Body of pancreas (tissue), 4 donors: Measurements from ENCODE around the gene UGGT1. TPM values are rescaled to one million over a fixed set of nuclear protein-coding genes. Genes with fewer than 3 reads are reported as not detected.

ENCODE experiments used
- ATAC-seq: fragments of 150-250 bp; one replicate; pipeline ENCODE4 v1.9.1; 2016
- DNase-seq, 4 donors: peaks; one replicate each; pipeline ENCODE4 v3.0.0-alpha.2; 2019
- H3K27ac ChIP-seq, 4 donors: fragments of 200-600 bp; sonication (generic); 1 replicate in 3 of 4; 2 replicates in 1 of 4; pipeline versions ENCODE4 v1.5.1 to v1.6.1; 2016 to 2019; ENCODE audit warnings: mild to moderate bottlenecking in 1 of 4, mixed read lengths in 1 of 4, moderate library complexity in 1 of 4
- H3K27me3 ChIP-seq, 2 donors: fragments of 200-600 bp; sonication (generic); one replicate each; pipeline ENCODE4 v1.6.0; 2016; ENCODE audit warnings: mild to moderate bottlenecking in 1 of 2
- H3K36me3 ChIP-seq, 2 donors: fragments of 200-600 bp; sonication (generic); replicated peaks in 1 of 2; 2 replicates each; pipeline ENCODE4 v1.5.1; 2016; ENCODE audit warnings: low read depth in 2 of 2; ENCODE audit not compliant: insufficient read depth in 1 of 2
- H3K4me1 ChIP-seq: fragments of 200-600 bp; sonication (generic); one replicate; pipeline ENCODE4 v1.6.0; 2016
- H3K4me3 ChIP-seq, 2 donors: fragments of 200-600 bp; sonication (generic); 1 replicate in 1 of 2; 2 replicates in 1 of 2; pipeline ENCODE4 v1.5.1; 2016 to 2019
- H3K9me3 ChIP-seq, 3 donors: fragments of 200-600 bp; sonication (generic); 1 replicate in 2 of 3; 2 replicates in 1 of 3; pipeline ENCODE4 v1.5.1; 2016
- CTCF ChIP-seq, 7 experiments: fragments of 450-650 bp in 4 of 7; fragments of 200-600 bp in 3 of 7; sonication (generic) in 3 of 7; IDR thresholded peaks; one replicate each; pipeline ENCODE4 v1.5.1; 2016 to 2019; ENCODE audit warnings: antibody characterized with exemption in 7 of 7
- POLR2A ChIP-seq, 3 donors: fragments of 450-650 bp; IDR thresholded peaks; one replicate each; pipeline ENCODE4 v1.6.1; 2016; ENCODE audit warnings: antibody characterized with exemption in 3 of 3, mild to moderate bottlenecking in 2 of 3
- WGBS, 2 donors: methylation state at CpG; one replicate each; pipeline ENCODE4 v1.1.5; 2017; 5-methylcytosine and 5-hydroxymethylcytosine counted together
- intact Hi-C: fragments of 100-400 bp; cut with DNase I; formaldehyde crosslinking; loops from one replicate; pipeline ENCODE4 v1.15.1; 2023
- total RNA-seq, 2 donors: library from RNA; depleted of rRNA; stranded (reverse); fragments of >200 nt; gene quantifications; one replicate each; pipeline ENCODE4 v1.1.0, GENCODE V29; 2016

UGGT1 gene
- total RNA-seq, 2 donors from 2014 or later: 38.2 to 42.0 TPM

- Histone ChIP-seq H3K4me1 (peaks cover 10% of the 10 kb centered on the region), H3K27me3 (no peaks in the 10 kb centered on the region), H3K9me3 (no peaks in the 10 kb centered on the region), H3K27ac (no peak overlapping the region), H3K4me3 (no peak overlapping the region), H3K36me3 (no peaks in the 10 kb centered on the region)
- intact Hi-C loops: no loop called here
- WGBS, 2 donors: 94 to 95% methylated on average over 14 of the region's 14 CpGs
- DNase-seq (no peak), ATAC-seq (no peak)
- TF ChIP-seq POLR2A (IDR thresholded peaks at IDR 0.05): no peak
- no peak for TF ChIP-seq CTCF (IDR thresholded peaks at IDR 0.05)
These were observed 123.3 kb downstream of the UGGT1 start for GRCh38 chr2:128214251-128214650.

GRCh38 chr2:128214866-128215460, 124.0 kb downstream of the UGGT1 start:
- Histone ChIP-seq H3K36me3 (no peaks in the 10 kb centered on the region), H3K27ac (peak overlapping the region in 3 of 4 donors; percentile 13 to 49 (median 18)), H3K4me1 (peaks cover 10% of the 10 kb centered on the region), H3K4me3 (no peak overlapping the region), H3K27me3 (no peaks in the 10 kb centered on the region), H3K9me3 (no peaks in the 10 kb centered on the region)
- intact Hi-C loops: no loop called here
- WGBS, 2 donors: 33 to 43% methylated on average over 14 of the region's 14 CpGs
- TF ChIP-seq CTCF (IDR thresholded peaks at IDR 0.05) (no peak), POLR2A (IDR thresholded peaks at IDR 0.05) (peak in 2 of 3 donors; percentile 29 to 33)
- peak; percentile 84 for ATAC-seq
- DNase-seq: peak; percentile 51 to 71 (median 66)

- 85 to 93% methylated on average over 10 of the region's 10 CpGs for WGBS, 2 donors
- Histone ChIP-seq H3K27me3 (no peaks in the 10 kb centered on the region), H3K27ac (no peak overlapping the region), H3K4me3 (no peak overlapping the region), H3K36me3 (no peaks in the 10 kb centered on the region), H3K9me3 (no peaks in the 10 kb centered on the region), H3K4me1 (peaks cover 10% of the 10 kb centered on the region)
- DNase-seq (no peak), ATAC-seq (no peak)
- TF ChIP-seq CTCF (IDR thresholded peaks at IDR 0.05): no peak
- TF ChIP-seq POLR2A (IDR thresholded peaks at IDR 0.05): no peak
- intact Hi-C loops: no loop called here
These were observed 125.1 kb downstream of the UGGT1 start for GRCh38 chr2:128215897-128216642.

DNA sequence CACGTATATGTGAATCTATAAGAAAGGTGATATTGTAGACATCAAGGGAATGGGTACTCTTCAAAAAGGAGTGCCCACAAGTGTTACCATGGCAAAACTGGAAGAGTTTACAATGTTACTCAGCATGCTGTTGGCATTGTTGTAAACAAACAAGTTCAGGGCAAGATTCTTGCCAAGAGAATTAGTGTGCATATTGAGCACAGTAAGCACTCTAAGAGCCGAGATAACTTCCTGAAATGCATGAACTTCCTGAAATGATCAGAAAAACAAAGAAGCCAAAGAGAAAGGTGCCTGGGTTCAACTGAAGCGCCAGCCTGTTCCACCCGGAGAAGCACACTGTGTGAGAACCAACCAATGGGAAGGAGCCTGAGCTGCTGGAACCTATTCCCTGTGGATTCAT, 126.7 kb downstream of the UGGT1 start:
- ATAC-seq: no peak
- TF ChIP-seq POLR2A (IDR thresholded peaks at IDR 0.05) (no peak), CTCF (IDR thresholded peaks at IDR 0.05) (no peak)
- Histone ChIP-seq H3K36me3 (no peaks in the 10 kb centered on the region), H3K27ac (no peak overlapping the region), H3K9me3 (no peaks in the 10 kb centered on the region), H3K4me1 (peaks cover 10% of the 10 kb centered on the region), H3K27me3 (no peaks in the 10 kb centered on the region), H3K4me3 (no peak overlapping the region)
- intact Hi-C loops: no loop called here
- WGBS, 2 donors: 53 to 57% methylated on average over 4 of the region's 4 CpGs
- DNase-seq: no peak
